GM18502 (cell line): ENCODE measurements around the gene NDRG2.
"Not testable (repeated sequence)": the region's sequence is repeated elsewhere in the genome, so short reads cannot be mapped to it uniquely, and the experiment has no call there.

Experiments
- ATAC-seq: cut with Tn5 transposase; IDR thresholded peaks from one replicate; pipeline ENCODE4 v1.9.1; 2021; ENCODE audit warnings: mild to moderate bottlenecking; ENCODE audit not compliant: unreplicated experiment, poor library complexity

NDRG2 gene

GRCh38 chr14:21016413-21017190 is 8.3 kb downstream of the NDRG2 start:
- ATAC-seq, result no peak

GRCh38 chr14:21015312-21015711 is 9.5 kb downstream of the NDRG2 start:
- no peak for ATAC-seq

- no peak for ATAC-seq
These were observed 10.1 kb downstream of the NDRG2 start for GRCh38 chr14:21014761-21015190.

- no peak for ATAC-seq
These were observed 13.7 kb downstream of the NDRG2 start for GRCh38 chr14:21011136-21011535.

GRCh38 chr14:21009721-21010120 is 15.1 kb downstream of the NDRG2 start:
- not testable (repeated sequence) for ATAC-seq

GRCh38 chr14:21003788-21004346 is 21.0 kb downstream of the NDRG2 start:
- no peak for ATAC-seq

- ATAC-seq, result no peak
These were observed 23.6 kb downstream of the NDRG2 start for GRCh38 chr14:21001218-21001617.

- ATAC-seq, result no peak
These were observed 25.3 kb downstream of the NDRG2 start for GRCh38 chr14:20999591-20999990.

- no peak for ATAC-seq
These were observed 26.0 kb downstream of the NDRG2 start, which contains the start of gene SLC39A2 for GRCh38 chr14:20998674-20999366. SLC39A2 (plus strand) TSS chr14:20999293; CDS start chr14:20999447, 154 bp downstream.

GRCh38 chr14:20998139-20998538 is 26.7 kb downstream of the NDRG2 start:
- ATAC-seq, result no peak

- ATAC-seq, result no peak
These were observed 27.3 kb downstream of the NDRG2 start for GRCh38 chr14:20997564-20997963.

- no peak for ATAC-seq
These were observed 27.7 kb downstream of the NDRG2 start for GRCh38 chr14:20997115-20997514.

GRCh38 chr14:20996521-20996920 is 28.3 kb downstream of the NDRG2 start:
- ATAC-seq, result no peak

- ATAC-seq, result peak; percentile 96
These were observed 34.9 kb downstream of the NDRG2 start, which contains the start of gene METTL17 for GRCh38 chr14:20989787-20990600. METTL17 (plus strand) TSS chr14:20989980; CDS start chr14:20990003, 23 bp downstream.

- no peak for ATAC-seq
These were observed 35.4 kb downstream of the NDRG2 start for GRCh38 chr14:20989471-20989786.

GRCh38 chr14:20988717-20989470 is 36.0 kb downstream of the NDRG2 start:
- ATAC-seq, result no peak

GRCh38 chr14:20986811-20987210 is 38.0 kb downstream of the NDRG2 start:
- no peak for ATAC-seq

- not testable (repeated sequence) for ATAC-seq
These were observed 39.2 kb downstream of the NDRG2 start for GRCh38 chr14:20985650-20986049.

GRCh38 chr14:20982646-20983369 is 42.1 kb downstream of the NDRG2 start:
- ATAC-seq, result no peak
